GM21737 (cell line): Measurements from ENCODE around the gene CCDC18.

Source experiments
- ATAC-seq: cut with Tn5 transposase; IDR thresholded peaks from one replicate; pipeline ENCODE4 v1.9.1; 2021; ENCODE audit warnings: mild to moderate bottlenecking, moderate library complexity; ENCODE audit not compliant: unreplicated experiment

Gene CCDC18

DNA sequence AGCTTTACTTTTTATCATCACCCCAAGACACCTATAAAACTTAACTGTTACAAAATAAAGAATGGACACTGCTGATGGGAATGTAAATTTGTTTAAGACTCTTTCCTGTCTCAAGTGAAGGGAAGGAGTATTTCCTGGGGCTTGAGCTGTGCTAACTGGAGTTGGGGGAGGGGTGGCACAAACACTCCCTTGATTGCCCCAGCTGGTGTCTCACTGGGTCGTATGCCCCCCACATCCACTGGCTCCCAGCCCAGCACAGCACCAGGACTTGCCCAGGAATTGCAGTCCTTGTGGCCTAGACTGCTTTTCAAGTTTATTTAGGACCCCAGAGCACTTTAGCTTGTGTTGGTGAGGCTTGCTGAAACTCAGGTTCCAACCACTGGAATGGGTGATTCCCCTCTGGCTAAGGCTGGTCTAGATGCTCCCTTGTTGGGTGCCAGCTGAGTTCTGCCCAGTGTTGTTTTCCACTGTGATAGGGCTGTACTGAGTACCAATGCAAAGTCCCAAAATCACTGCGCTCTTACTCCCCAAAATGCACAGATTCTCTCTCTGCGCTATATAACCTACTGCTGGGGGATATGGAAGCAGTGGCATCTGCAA is 116.1 kb downstream of the CCDC18 start:
- no peak for ATAC-seq

DNA sequence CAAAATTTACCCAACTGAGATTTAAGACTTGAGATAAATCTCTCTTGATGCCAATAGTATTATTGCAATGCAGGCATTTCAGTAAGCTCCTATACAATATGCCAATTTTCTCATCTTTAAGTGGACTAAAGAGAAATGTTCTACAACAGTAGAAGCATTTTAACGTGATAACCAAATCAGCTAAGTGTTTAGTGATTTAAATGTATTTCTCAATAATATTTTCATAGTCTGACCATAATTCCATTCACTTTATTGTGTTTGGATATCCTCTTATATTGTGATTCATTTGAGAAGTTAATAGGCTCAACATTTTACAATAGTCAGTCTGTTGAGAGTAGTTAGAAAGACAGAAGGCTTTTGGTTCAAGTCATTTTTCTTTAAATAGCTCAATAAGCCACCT is 120.6 kb downstream of the CCDC18 start:
- no peak for ATAC-seq

DNA sequence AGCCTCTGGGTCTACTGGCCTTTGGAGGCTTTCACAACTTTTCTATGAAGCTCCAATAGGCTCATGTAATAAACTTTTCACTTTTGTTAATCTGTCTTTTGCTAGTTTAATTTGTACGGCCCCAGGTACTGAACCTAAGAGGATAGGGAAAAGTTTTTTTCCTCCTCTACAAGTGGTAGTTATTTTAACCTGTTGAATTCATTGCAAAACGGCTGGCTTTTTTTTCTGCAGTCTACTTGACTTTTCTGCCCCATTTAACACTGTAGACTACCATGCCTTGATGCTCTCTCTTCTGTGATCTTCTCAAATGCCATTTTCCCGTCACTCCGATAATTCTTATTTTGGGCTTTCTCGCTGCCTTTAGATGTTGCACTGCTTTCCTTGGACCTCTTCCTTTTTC is 121.6 kb downstream of the CCDC18 start:
- no peak for ATAC-seq

DNA sequence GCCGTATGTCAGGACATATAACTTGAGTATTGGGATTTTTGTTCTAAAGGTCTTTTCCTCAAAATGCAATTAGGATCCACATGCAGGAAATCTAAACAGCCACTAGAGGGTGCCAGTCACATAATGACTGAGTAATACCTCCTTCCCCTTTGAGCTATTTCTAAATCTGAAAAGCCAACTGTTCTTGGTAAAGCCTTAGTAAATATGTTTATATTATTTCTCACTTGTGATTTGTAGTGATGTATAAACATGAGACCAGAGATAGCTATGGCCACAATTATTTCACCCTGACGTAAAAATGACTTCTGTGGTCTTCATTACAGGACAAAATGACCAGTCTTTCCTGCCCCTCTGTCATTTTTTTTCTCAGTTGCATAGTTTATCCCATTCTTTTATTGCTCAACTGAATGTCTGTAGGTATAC is 124.2 kb downstream of the CCDC18 start:
- ATAC-seq = no peak

DNA sequence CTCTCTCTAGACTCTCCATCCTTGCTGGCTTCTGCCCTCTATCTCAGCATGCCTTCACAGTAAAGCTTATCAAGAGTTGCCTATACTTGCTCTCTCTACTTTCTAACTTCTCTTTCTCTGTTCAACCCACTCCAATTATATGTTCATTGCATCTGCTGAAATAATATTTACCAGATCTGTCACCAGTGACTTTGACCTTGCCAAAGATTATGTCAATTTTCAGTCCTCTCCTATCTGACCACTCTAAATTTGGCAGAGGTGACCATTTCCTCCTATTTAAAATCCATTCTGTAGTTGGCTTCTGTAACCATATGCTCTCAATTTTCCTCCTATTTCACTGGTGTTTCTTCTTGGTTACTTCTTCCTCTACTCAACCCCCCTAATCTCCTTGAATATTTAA is 126.4 kb downstream of the CCDC18 start:
- no peak for ATAC-seq

DNA sequence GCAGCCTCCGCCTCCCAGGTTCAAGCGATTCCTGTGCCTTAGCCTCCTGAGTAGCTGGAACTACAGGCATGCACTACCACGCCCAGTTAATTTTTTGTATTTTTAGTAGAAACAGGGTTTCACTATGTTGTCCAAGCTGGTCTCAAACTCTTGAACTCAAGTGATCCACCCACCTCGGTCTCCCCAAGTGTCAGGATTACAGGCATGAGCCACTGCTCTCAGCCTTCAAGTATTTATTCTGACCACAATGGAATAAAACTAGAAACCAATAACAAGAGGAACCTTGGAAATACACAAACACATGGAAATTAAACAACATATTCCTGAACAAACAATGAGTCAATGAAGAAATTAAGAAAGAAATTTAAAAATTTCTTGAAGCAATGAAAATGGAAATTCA is 132.5 kb downstream of the CCDC18 start:
- ATAC-seq = no peak

DNA sequence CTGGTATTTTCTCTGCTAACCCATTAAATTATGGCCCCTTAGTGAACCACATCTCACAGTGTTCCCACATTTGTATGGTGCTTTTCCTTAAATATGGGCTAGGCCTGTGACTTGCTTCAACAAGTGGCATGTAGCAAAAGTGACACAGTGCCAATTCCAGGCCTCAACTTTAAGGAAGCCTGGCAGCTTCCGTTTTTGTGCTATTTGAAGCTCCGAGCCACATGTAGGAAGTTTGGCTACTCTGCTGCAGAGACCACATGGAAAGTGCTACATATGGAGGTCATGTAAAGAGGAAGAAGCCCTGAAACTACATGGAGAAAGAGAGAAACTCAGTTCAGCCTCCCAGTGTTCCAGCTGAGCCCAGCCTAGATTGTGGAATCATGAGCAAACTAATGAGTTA is 136.7 kb downstream of the CCDC18 start:
- no peak for ATAC-seq

DNA sequence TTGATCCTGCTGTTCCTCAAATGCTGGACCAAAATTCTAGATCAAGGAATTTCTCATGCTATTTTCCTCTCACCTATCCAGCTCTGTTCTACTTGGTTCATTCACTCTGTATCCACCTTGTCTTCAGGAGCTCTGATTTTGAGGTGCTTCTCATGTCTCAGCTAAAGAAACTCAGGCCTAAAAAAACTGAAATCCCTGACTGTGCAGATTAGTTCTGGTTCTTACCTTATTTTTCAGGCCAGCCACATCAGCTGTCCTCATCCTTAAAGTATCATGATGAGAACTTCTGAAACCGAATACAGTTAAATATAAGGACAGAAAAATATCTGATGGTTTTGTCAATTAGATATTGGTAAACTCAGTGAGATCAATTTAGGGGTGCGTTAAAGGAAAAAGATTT is 137.4 kb downstream of the CCDC18 start:
- no peak for ATAC-seq

DNA sequence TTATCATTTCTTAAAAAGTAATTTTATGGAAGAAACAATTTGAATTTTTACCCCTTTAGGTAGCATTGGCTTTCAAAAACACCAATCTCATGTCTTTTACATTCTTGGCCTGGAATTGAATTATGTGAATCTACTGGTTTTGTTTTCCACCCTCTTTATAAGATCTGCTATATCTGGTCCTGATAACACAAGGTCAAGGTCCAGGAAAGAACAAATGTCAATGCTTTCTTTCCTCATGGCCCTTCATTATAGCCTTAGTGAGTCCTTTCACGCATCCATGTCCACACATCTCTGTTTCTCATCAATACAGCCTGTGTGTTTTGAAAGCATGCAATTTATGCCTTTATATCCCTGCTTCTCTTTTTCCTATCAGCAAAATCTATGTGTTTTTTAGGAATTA is 141.2 kb downstream of the CCDC18 start:
- ATAC-seq = no peak

DNA sequence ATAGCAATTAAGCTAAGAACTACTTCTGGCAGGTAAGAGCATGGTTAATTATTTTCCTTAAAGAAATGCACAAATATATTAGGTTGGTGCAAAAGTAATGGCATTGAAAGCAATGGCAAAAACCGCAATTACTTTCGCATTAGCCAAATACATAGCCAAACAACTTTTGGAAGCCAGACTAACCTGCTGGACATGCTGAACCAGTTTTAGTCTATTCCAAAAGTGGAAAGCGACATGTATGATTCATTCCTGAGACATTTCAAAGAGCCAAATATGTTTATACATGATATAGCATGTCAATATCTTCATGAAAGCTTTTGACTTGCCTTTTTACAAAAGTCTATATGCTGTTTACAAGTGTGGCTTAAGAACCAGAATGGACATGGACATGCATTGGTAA is 141.8 kb downstream of the CCDC18 start:
- ATAC-seq = no peak

DNA sequence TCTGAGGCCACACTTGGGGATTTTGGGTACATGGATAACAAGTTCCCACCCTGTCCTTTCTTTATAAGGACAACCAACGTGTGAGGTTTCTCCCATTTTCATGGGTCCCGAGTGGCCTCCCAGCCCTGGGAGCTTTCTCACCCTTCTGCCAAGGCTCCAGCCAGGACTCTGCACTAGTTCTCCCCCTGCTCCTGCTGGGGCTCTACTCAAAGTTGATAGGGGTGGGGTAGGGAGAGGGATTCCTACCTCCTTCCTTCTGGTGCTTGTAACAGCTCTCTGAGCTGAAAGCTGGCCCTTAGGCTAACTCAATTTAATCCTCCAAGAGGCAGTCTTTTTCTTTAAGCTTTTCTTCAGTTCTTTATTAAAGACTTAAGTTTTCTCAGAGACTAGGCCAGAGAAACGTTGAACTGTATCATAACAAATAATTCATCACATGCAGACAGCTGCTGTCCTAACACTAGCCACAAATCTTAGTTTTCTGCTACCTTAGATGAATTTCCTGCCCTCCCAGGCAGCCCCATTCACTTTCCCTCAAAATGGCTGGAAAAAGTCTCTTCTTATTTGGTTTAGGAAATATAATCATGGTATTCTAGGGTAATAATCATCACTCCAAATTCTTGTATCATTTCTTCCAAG is 142.8 kb downstream of the CCDC18 start:
- ATAC-seq = no peak

DNA sequence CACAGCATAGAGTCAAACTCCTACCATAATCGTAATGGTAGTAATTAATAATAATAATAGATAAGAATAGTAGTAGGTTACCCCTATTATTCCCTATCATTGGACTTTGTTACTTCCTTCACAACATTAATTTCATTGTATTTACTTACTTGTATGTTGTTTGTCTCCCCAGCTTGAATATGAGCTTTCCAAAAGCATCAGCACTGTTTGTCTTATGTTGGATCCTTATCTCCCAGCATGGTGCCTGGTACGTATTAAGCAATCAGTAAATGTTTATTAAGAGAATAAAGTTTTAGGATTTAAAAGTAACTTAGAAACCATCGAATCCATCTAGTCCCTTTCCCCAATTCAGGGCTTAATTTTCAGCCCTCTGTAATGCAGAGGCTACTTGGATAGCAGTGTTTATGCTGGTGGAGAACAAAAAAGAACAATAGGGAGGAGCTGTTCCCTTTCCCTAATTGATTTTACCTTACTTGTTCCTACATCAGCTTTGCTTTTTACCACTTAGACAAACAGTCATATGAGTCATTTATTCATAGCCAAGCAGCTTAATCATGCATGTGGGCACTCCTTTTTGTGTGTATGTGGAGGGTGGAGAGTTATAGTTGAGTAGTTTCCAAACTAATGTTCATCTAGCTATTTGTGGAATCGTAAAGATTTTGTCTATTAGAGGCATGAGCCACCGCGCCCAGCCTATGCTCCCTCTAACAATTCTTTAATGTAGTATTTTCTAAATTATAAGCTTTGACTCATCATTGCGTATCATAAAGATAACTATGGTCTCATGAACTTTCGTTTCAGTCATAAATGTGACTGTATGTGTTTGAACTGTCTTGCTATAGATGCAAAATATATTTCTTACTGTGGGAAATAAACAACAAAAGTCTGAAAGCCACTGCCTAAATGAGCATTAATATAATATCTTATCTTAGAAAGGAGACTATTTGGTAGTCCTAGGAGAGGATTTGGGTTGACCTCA is 144.3 kb downstream of the CCDC18 start:
- ATAC-seq = no peak
